GM12874 (cell line): ENCODE measurements around the gene PRDM9.

ENCODE experiments used
- TF ChIP-seq, protein P1 (sequence below): IDR thresholded peaks from 2 replicates; pipeline ENCODE4 v1.5.1; 2011; ENCODE audit warnings: low read depth, mild to moderate bottlenecking, control low read depth, low read length, moderate library complexity; ENCODE audit not compliant: insufficient read depth

Gene PRDM9

DNA sequence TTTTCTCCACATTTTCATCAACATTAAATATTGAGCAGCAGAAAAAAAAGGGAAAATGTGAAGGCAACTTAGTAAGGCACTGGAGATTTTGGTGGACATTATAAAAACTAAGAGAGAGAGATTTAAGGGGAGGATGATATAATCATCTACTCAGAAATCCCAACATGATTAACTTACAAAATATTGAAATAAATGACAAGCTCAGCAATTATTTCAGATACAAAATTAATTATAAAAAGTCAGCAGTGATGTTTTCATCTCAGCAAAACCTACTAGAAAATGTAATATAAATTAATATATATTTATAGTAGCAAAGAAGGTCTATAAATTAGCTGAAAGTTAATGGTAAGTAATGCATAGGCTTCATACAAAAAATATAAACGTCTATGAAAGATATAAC is 30.8 kb upstream of the PRDM9 start:
- TF ChIP-seq, protein P1, sequence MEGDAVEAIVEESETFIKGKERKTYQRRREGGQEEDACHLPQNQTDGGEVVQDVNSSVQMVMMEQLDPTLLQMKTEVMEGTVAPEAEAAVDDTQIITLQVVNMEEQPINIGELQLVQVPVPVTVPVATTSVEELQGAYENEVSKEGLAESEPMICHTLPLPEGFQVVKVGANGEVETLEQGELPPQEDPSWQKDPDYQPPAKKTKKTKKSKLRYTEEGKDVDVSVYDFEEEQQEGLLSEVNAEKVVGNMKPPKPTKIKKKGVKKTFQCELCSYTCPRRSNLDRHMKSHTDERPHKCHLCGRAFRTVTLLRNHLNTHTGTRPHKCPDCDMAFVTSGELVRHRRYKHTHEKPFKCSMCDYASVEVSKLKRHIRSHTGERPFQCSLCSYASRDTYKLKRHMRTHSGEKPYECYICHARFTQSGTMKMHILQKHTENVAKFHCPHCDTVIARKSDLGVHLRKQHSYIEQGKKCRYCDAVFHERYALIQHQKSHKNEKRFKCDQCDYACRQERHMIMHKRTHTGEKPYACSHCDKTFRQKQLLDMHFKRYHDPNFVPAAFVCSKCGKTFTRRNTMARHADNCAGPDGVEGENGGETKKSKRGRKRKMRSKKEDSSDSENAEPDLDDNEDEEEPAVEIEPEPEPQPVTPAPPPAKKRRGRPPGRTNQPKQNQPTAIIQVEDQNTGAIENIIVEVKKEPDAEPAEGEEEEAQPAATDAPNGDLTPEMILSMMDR, result no peak

DNA sequence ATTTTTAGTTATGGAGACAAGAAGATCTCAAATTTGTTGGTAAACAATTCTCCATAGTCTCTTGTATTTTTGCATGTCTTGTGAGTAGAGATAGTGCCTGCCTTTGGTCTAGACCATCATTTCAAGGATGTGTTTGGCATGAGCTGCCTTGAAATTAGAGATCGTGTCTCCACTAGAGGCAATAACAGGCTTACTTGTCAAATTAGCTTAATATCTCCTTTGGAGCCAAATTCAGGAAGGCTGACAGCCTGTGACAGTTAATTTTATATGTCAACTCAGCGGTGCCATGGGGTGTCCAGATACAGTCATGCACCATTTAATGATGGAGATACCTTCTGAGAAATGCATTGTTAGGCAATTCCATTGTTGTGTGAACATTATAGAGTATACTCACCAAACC is 24.8 kb upstream of the PRDM9 start:
- TF ChIP-seq, protein P1, result no peak

- TF ChIP-seq, protein P1, result no peak
Measured at GRCh38 chr5:23483090-23483489, 24.3 kb upstream of the PRDM9 start.

DNA sequence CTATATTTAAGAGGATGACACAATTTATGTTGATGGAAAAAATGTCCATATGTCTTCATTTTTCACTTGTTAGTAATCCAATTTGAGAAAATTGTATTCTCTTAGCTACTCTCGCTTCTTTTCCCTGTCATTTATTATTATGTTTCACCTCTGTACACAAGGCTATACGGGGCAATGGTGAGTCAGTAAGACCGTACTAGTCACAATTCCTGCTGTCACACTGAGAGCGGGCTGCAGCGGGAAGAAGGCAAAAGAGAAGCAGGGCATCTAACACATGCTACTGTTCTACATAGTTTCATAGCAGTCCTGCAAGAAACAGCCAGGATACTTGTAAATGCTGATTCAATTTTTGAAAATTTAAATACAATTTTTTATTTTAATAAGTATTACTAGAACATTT is 23.3 kb upstream of the PRDM9 start:
- TF ChIP-seq, protein P1, result no peak

DNA sequence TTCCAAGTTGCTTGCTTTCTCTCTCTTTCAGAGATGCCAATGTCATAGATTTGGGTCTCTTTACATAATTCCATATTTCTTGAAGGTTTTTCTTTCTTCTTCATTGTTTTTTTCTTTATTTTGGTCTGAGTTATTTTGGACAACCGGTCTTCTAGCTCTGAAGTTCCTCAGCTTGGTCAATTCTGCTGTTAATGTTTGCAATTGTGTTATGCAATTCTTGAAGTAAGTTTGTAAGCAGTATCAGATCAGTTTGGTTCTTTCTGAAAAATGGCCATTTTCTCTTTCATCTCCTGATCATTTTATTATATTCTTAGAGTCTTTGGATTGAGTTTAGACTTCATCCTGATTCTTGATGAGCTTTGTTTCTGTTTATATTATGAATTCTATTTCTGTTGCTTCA is 16.4 kb upstream of the PRDM9 start:
- TF ChIP-seq, protein P1, result no peak

- TF ChIP-seq, protein P1, result no peak
Measured at GRCh38 chr5:23494558-23494957, 12.9 kb upstream of the PRDM9 start.

- TF ChIP-seq, protein P1, result no peak
Measured at GRCh38 chr5:23496576-23496975, 10.8 kb upstream of the PRDM9 start.
